ENCODE measurements around the gene CALML3. TPM values are rescaled to one million over a fixed set of nuclear protein-coding genes. Genes with fewer than 3 reads are reported as not detected.

CALML3 gene
- total RNA-seq, 1 experiment from 2014 or later: not detected

GRCh38 chr10:5567477-5567876, 42.7 kb downstream of the CALML3 start:
- Mint-ChIP-seq H3K27ac (no peak overlapping the region), H3K4me1 (peaks cover 0 to 6% of the 10 kb centered on the region in 2 experiments; a peak in 1 of 4 replicates), H3K9me3 (no peaks in the 10 kb centered on the region), H3K4me3 (no peak overlapping the region), H3K27me3 (ENCODE audit: low read depth) (peaks cover 3% of the 10 kb centered on the region; the same call in 1 of the 2 replicates), H3K36me3 (ENCODE audit: insufficient read depth in 1 of 3, low read depth in 3 of 3) (no peaks in the 10 kb centered on the region; a peak in 1 of 7 replicates)
- H4K20me1 ChIP-seq (ENCODE audit: control insufficient read depth, insufficient read depth, insufficient read length): no peaks in the 10 kb centered on the region
- H2BK15ac ChIP-seq (ENCODE audit: low read depth, low read length): no peak overlapping the region
- no peak overlapping the region for H3K9ac ChIP-seq (ENCODE audit: extremely low read depth, insufficient read length, low read length)
- no peak overlapping the region for H2AFZ ChIP-seq (ENCODE audit: low read length)
- H3K4ac ChIP-seq (ENCODE audit: low read depth, low read length): no peak overlapping the region
- no peak overlapping the region for H2BK12ac ChIP-seq (ENCODE audit: insufficient read length, low read depth, low read length)
- no peak overlapping the region for H3K56ac ChIP-seq (ENCODE audit: insufficient read length, low read depth, low read length)
- H3K9me3 ChIP-seq (ENCODE audit: control insufficient read depth, low read depth, low read length): no peaks in the 10 kb centered on the region
- H3K14ac ChIP-seq (ENCODE audit: insufficient read depth, low read length): no peak overlapping the region
- no peak overlapping the region for H2BK120ac ChIP-seq (ENCODE audit: low read depth, low read length, poor library complexity, severe bottlenecking)
- no peak overlapping the region for H3K4me2 ChIP-seq (ENCODE audit: insufficient read depth, insufficient read length, low read length)
- no peak for TF ChIP-seq CTCF (conservative IDR thresholded peaks at IDR 0.05)
- H4K91ac ChIP-seq (ENCODE audit: insufficient read length, low read depth, low read length): no peak overlapping the region
- no peaks in the 10 kb centered on the region for H3K27me3 ChIP-seq (ENCODE audit: insufficient read depth, low read length)
- H4K8ac ChIP-seq (replicated peaks; ENCODE audit: insufficient read length, low read depth, low read length): no peak overlapping the region
- no peak overlapping the region for H3T11ph ChIP-seq (ENCODE audit: low read length)
- no peaks in the 10 kb centered on the region for H3K79me2 ChIP-seq (ENCODE audit: insufficient read depth, low read length)
- H3K4me1 ChIP-seq (ENCODE audit: insufficient read depth, low read length): no peaks in the 10 kb centered on the region
- no peak overlapping the region for H4K5ac ChIP-seq (ENCODE audit: insufficient read length, low read depth, low read length)
- no peak overlapping the region for H3K18ac ChIP-seq (ENCODE audit: insufficient read length, low read depth, low read length)
- H3K79me1 ChIP-seq (ENCODE audit: insufficient read depth, low read depth, low read length, poor library complexity, severe bottlenecking): no peaks in the 10 kb centered on the region
- no peak overlapping the region for H3K23ac ChIP-seq (ENCODE audit: insufficient read length, low read depth, low read length)
- no peak for DNase-seq
- no peak overlapping the region for H2AK5ac ChIP-seq (ENCODE audit: insufficient read length, low read length)
- H3K27ac ChIP-seq (ENCODE audit: insufficient read length, low read depth, low read length): no peak overlapping the region
- no CpG with 5 or more reads among the region's 2 CpGs for WGBS (ENCODE audit: extremely low coverage, insufficient read length, low lambda C conversion rate)
- no peak overlapping the region for H2BK5ac ChIP-seq (ENCODE audit: insufficient read length, low read length)
- no peaks in the 10 kb centered on the region for H3K23me2 ChIP-seq (ENCODE audit: insufficient read length, low read depth, low read length, poor library complexity, severe bottlenecking)
- no peak overlapping the region for H2BK20ac ChIP-seq (ENCODE audit: low read depth, low read length, poor library complexity, severe bottlenecking)

Measured in H9 (cell line).